Panc1 (cell line): Measurements from ENCODE around the gene B4GALT1.

Experiments used
- CTCF ChIP-seq: fragments of 450-650 bp; IDR thresholded peaks from 2 replicates; pipeline ENCODE4 v1.5.1; 2017; ENCODE audit warnings: mild to moderate bottlenecking
- TCF7L2 ChIP-seq: IDR thresholded peaks from 2 replicates; pipeline ENCODE4 v1.6.1; 2011; ENCODE audit warnings: mild to moderate bottlenecking, low read depth, low read length, inconsistent platforms

GRCh38 chr9:33175649-33176325 lies 8.7 kb upstream of the B4GALT1 start:
- TF ChIP-seq CTCF, result peak; percentile 4; the same call in 1 of the 2 replicates
- no peak for TF ChIP-seq TCF7L2
